ENCODE data around the gene MTA3.

DNA sequence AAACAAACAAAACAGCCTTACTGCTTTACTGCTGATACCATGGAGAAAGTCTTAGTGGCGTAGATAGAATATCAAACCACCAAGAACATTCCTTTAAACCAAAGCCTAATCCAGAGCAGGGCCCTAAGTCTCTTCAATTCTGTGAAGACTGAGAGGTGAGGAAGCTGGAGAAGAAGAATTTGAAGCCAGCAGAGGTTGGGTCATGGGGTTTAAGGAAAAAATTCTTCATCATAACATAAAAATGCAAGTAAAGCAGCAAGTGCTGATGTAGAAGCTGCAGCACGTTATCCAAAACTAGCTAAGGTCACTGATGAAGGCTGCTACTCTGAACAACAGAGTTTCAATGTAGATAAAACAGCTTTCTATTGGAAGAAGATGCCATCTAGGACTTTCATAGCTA, 77.1 kb downstream of the MTA3 start:
- TF ChIP-seq, protein P1, sequence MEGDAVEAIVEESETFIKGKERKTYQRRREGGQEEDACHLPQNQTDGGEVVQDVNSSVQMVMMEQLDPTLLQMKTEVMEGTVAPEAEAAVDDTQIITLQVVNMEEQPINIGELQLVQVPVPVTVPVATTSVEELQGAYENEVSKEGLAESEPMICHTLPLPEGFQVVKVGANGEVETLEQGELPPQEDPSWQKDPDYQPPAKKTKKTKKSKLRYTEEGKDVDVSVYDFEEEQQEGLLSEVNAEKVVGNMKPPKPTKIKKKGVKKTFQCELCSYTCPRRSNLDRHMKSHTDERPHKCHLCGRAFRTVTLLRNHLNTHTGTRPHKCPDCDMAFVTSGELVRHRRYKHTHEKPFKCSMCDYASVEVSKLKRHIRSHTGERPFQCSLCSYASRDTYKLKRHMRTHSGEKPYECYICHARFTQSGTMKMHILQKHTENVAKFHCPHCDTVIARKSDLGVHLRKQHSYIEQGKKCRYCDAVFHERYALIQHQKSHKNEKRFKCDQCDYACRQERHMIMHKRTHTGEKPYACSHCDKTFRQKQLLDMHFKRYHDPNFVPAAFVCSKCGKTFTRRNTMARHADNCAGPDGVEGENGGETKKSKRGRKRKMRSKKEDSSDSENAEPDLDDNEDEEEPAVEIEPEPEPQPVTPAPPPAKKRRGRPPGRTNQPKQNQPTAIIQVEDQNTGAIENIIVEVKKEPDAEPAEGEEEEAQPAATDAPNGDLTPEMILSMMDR (IDR thresholded peaks at IDR 0.05), result no peak
- TF ChIP-seq EZH2phosphoT487 (IDR thresholded peaks at IDR 0.05), result no peak
